KMS-11 (cell line): ENCODE measurements around the gene PACSIN3.

ENCODE experiments used
- H2AFZ ChIP-seq: fragments of 200-600 bp; sonication (generic); 2 replicates; pipeline ENCODE4 v1.6.1; 2016; ENCODE audit warnings: antibody characterized with exemption, mixed run types, low read depth
- H3K27ac ChIP-seq: fragments of 200-600 bp; sonication (generic); 2 replicates; pipeline ENCODE4 v1.6.1; 2016; ENCODE audit warnings: mild to moderate bottlenecking, mixed run types
- H3K27me3 ChIP-seq: fragments of 200-600 bp; sonication (generic); 2 replicates; pipeline ENCODE4 v1.6.1; 2017; ENCODE audit warnings: mild to moderate bottlenecking, low read depth, mixed run types, moderate library complexity; ENCODE audit not compliant: insufficient read depth
- H3K36me3 ChIP-seq: fragments of 200-600 bp; sonication (generic); 2 replicates; pipeline ENCODE4 v1.6.1; 2017; ENCODE audit warnings: mild to moderate bottlenecking, mixed run types; ENCODE audit not compliant: insufficient read depth
- H3K4me1 ChIP-seq: fragments of 200-600 bp; sonication (generic); 2 replicates; pipeline ENCODE4 v1.6.1; 2016; ENCODE audit warnings: mild to moderate bottlenecking, low read depth, mixed run types; ENCODE audit not compliant: poor library complexity, severe bottlenecking
- H3K4me2 ChIP-seq: fragments of 200-600 bp; sonication (generic); 2 replicates; pipeline ENCODE4 v1.7.0; 2016; ENCODE audit warnings: mild to moderate bottlenecking, mixed run types
- H3K4me3 ChIP-seq: fragments of 200-600 bp; sonication (generic); IDR thresholded peaks from 2 replicates; pipeline ENCODE4 v1.6.1; 2017; ENCODE audit warnings: low read depth, low read length, mixed read lengths; ENCODE audit not compliant: insufficient read depth
- H3K79me2 ChIP-seq: fragments of 200-600 bp; sonication (generic); 2 replicates; pipeline ENCODE4 v1.6.1; 2016; ENCODE audit warnings: low read depth, mixed run types; ENCODE audit not compliant: insufficient read depth
- H3K9ac ChIP-seq: fragments of 200-600 bp; sonication (generic); 2 replicates; pipeline ENCODE4 v1.6.1; 2016; ENCODE audit warnings: mild to moderate bottlenecking, mixed run types
- H4K20me1 ChIP-seq: fragments of 200-600 bp; sonication (generic); 2 replicates; pipeline ENCODE4 v1.6.1; 2016; ENCODE audit warnings: mild to moderate bottlenecking, mixed run types; ENCODE audit not compliant: insufficient read depth
- CTCF ChIP-seq: fragments of 200-600 bp; sonication (generic); conservative IDR thresholded peaks from 2 replicates; pipeline ENCODE4 v1.6.1; 2017; ENCODE audit warnings: low read depth, mild to moderate bottlenecking, antibody characterized with exemption, low read length, moderate library complexity, mixed read lengths

Gene PACSIN3

GRCh38 chr11:47185305-47186075, 744 bp downstream of the PACSIN3 start:
- Histone ChIP-seq H4K20me1 (no peaks in the 10 kb centered on the region), H2AFZ (peak overlapping the region; percentile 59), H3K4me3 (no peak overlapping the region), H3K27ac (no peak overlapping the region), H3K4me1 (peaks cover 13% of the 10 kb centered on the region), H3K9ac (peak overlapping the region; percentile 30; the same call in 1 of the 2 replicates), H3K36me3 (no peaks in the 10 kb centered on the region), H3K27me3 (peaks cover 28% of the 10 kb centered on the region; the same call in 1 of the 2 replicates), H3K79me2 (no peaks in the 10 kb centered on the region), H3K4me2 (peak overlapping the region; percentile 45)
- TF ChIP-seq CTCF, result no peak

- H3K4me1 ChIP-seq, result peaks cover 13% of the 10 kb centered on the region
- H2AFZ ChIP-seq, result no peak overlapping the region
- no peak overlapping the region for H3K9ac ChIP-seq
- no peaks in the 10 kb centered on the region for H4K20me1 ChIP-seq
- H3K4me3 ChIP-seq, result no peak overlapping the region
- H3K4me2 ChIP-seq, result peak overlapping the region; percentile 45; the same call in 1 of the 2 replicates
- H3K27me3 ChIP-seq, result peaks cover 28% of the 10 kb centered on the region; the same call in 1 of the 2 replicates
- no peak for TF ChIP-seq CTCF
- no peaks in the 10 kb centered on the region for H3K79me2 ChIP-seq
- H3K27ac ChIP-seq, result no peak overlapping the region
- H3K36me3 ChIP-seq, result no peaks in the 10 kb centered on the region
Measured at GRCh38 chr11:47184711-47185304, 1.4 kb downstream of the PACSIN3 start.

GRCh38 chr11:47183969-47184368, 2.3 kb downstream of the PACSIN3 start:
- Histone ChIP-seq H3K79me2 (no peaks in the 10 kb centered on the region), H3K9ac (no peak overlapping the region), H3K27me3 (peaks cover 21% of the 10 kb centered on the region; the same call in 1 of the 2 replicates), H3K4me3 (no peak overlapping the region), H2AFZ (no peak overlapping the region), H3K36me3 (no peaks in the 10 kb centered on the region), H3K4me2 (no peak overlapping the region), H3K27ac (no peak overlapping the region), H3K4me1 (peaks cover 13% of the 10 kb centered on the region), H4K20me1 (no peaks in the 10 kb centered on the region)
- TF ChIP-seq CTCF, result no peak

DNA sequence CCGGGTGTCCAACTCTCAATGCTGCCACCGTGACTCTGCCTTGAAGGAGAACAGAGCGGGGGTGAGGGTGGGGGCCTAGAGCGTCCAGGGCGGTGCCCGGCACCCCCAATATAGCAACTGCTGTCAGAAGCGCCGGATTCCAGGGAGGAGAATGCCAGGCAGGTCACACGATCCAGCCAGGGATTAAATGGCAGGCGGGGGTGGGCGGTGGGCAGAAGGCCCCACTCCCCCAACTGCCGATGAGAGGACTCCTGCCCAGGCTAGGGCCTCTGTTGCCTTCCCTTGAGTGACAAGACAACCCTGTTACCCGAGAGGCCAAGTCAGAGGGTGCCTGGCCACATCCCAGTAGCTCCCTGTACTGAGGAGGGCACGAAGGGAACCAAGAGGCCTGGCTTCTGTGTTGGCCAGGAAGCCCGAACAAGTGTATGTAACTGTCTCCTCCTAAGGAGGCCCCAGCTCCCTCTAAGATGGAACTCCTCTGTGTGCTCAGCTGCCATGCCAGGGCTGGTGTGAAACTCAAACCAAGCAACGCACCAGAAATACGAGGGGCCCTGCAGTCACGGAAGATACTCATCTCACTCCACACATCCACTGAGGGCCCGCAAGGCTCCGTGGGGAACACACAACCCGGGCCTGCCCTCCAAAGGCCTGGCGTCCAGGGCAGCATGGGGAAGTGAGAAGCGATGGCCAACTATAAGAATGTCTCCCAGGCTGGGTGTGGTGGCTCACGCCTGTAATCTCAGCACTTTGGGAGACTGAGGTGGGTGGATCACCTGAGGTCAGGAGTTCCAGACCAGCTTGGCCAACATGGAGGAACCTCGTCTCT, 3.0 kb downstream of the PACSIN3 start:
- no peak for TF ChIP-seq CTCF
- H3K4me1 ChIP-seq, result peaks cover 13% of the 10 kb centered on the region
- no peaks in the 10 kb centered on the region for H4K20me1 ChIP-seq
- H3K4me2 ChIP-seq, result no peak overlapping the region
- H3K36me3 ChIP-seq, result no peaks in the 10 kb centered on the region
- H3K4me3 ChIP-seq, result no peak overlapping the region
- H2AFZ ChIP-seq, result no peak overlapping the region
- no peak overlapping the region for H3K9ac ChIP-seq
- no peaks in the 10 kb centered on the region for H3K79me2 ChIP-seq
- no peak overlapping the region for H3K27ac ChIP-seq
- H3K27me3 ChIP-seq, result peaks cover 16% of the 10 kb centered on the region; the same call in 1 of the 2 replicates
